K562 (cell line): ENCODE measurements around the gene TUT7. TPM values are rescaled to one million over a fixed set of nuclear protein-coding genes. Genes with fewer than 3 reads are reported as not detected.

Experiments
- ATAC-seq: fragments of 200-7000 bp; cut with Tn5 transposase; 3 replicates; pipeline ENCODE4 v1.9.1; 2020; ENCODE audit warnings: moderate library complexity
- BruUV-seq: library from RNA; stranded (reverse); fragments of 400-500 nt; replicated peaks from 2 replicates; lab custom pipeline; 2021; lab: Mats Ljungman, UMichigan
- CTCF ChIA-PET: fragments of 300-600 bp; formaldehyde crosslinking; extraction: SDS; loops from one replicate; lab custom pipeline; 2021; ENCODE audit warnings: low intra/inter-chr PET ratio; lab: Yijun Ruan, JAX
- POLR2A ChIA-PET: fragments of 300-600, 350-650 bp; sonication (Branson Sonifier 250); formaldehyde crosslinking; extraction: SDS; loops from one replicate; lab custom pipeline; 2021; ENCODE audit warnings: antibody characterized with exemption, inconsistent platforms; lab: Yijun Ruan, JAX
- DNase-seq, 4 experiments: peaks; one replicate each; pipeline versions ENCODE4 v3.0.0 to v3.0.0-alpha.2; 2011 to 2018; ENCODE audit warnings: low spot score in 3 of 4, mixed read lengths in 3 of 4; ENCODE audit errors: extremely low read depth in 1 of 4
- FAIRE-seq: peaks from 2 replicates; lab custom pipeline; 2011; peaks lifted over from hg19 to GRCh38; lab: Jason Lieb, UNC
- H2AFZ ChIP-seq: 2 replicates; pipeline ENCODE4 v1.6.0; 2011; ENCODE audit warnings: low read depth, low read length, control low read depth, inconsistent platforms
- H3K27ac ChIP-seq: fragments of 200-600 bp; 3 replicates; pipeline ENCODE4 v1.8.0; 2011; ENCODE audit warnings: low read depth, mild to moderate bottlenecking, control low read depth, inconsistent platforms, low read length, moderate library complexity, mixed read lengths; ENCODE audit errors: extremely low read depth
- H3K27me3 ChIP-seq, 2 experiments: fragments of 300-600 bp in 1 of 2; 2 replicates in 1 of 2; 3 replicates in 1 of 2; pipeline versions ENCODE4 v1.6.0 to v1.8.0; 2011; ENCODE audit warnings: inconsistent platforms in 2 of 2, low read length in 2 of 2, mild to moderate bottlenecking in 1 of 2, mixed read lengths in 1 of 2, moderate library complexity in 1 of 2; ENCODE audit not compliant: control insufficient read depth in 2 of 2, insufficient read depth in 2 of 2
- H3K36me3 ChIP-seq: fragments of 300-600 bp; 3 replicates; pipeline ENCODE4 v1.8.0; 2011; ENCODE audit warnings: mild to moderate bottlenecking, low read length, inconsistent platforms; ENCODE audit not compliant: control insufficient read depth, insufficient read depth
- H3K4me1 ChIP-seq, 2 experiments: fragments of 200-600 bp in 1 of 2; replicated peaks in 1 of 2; 2 replicates in 1 of 2; 3 replicates in 1 of 2; pipeline versions ENCODE4 v1.5.1 to v1.8.0; 2011; ENCODE audit warnings: inconsistent platforms in 2 of 2, low read length in 2 of 2, mild to moderate bottlenecking in 1 of 2, mixed read lengths in 1 of 2, moderate library complexity in 1 of 2; ENCODE audit not compliant: control insufficient read depth in 2 of 2, insufficient read depth in 2 of 2
- H3K4me2 ChIP-seq: 2 replicates; pipeline ENCODE4 v1.6.1; 2011; ENCODE audit warnings: low read length, control low read depth, inconsistent platforms, mixed read lengths; ENCODE audit not compliant: insufficient read depth
- H3K4me3 ChIP-seq: fragments of 200-600 bp; sonication (generic), shearing (Covaris generic); 2 replicates; pipeline ENCODE4 v1.5.1; 2016; ENCODE audit warnings: control low read depth, inconsistent platforms
- H3K79me2 ChIP-seq: fragments of 200-600 bp; 3 replicates; pipeline ENCODE4 v1.8.0; 2011; ENCODE audit warnings: low read length, inconsistent platforms; ENCODE audit not compliant: control insufficient read depth, insufficient read depth
- H3K9ac ChIP-seq, 2 experiments: 2 replicates each; pipeline versions ENCODE4 v1.6.0 to v1.6.1; 2011; ENCODE audit warnings: low read depth in 2 of 2, low read length in 2 of 2, control low read depth in 1 of 2, inconsistent platforms in 1 of 2, mild to moderate bottlenecking in 1 of 2, mixed read lengths in 1 of 2; ENCODE audit not compliant: insufficient read depth in 1 of 2
- H3K9me1 ChIP-seq: one replicate; pipeline ENCODE4 v1.6.0; 2011; ENCODE audit warnings: inconsistent platforms, mild to moderate bottlenecking, low read length, moderate library complexity; ENCODE audit not compliant: control insufficient read depth, insufficient read depth
- H3K9me3 ChIP-seq: replicated peaks from 2 replicates; pipeline ENCODE4 v1.5.1; 2011; ENCODE audit warnings: low read depth, low read length, inconsistent platforms; ENCODE audit not compliant: control insufficient read depth, insufficient read depth
- H4K20me1 ChIP-seq: replicated peaks from 2 replicates; pipeline ENCODE4 v1.6.1; 2011; ENCODE audit warnings: low read length, inconsistent platforms, mixed read lengths; ENCODE audit not compliant: control insufficient read depth, insufficient read depth
- BMI1 ChIP-seq: fragments of 150-350 bp; IDR thresholded peaks from 2 replicates; pipeline ENCODE4 v1.6.1; 2014; ENCODE audit warnings: low read length
- MYC ChIP-seq, 2 experiments: fragments of 250-450 bp in 1 of 2; sonication (Bioruptor Pico) in 1 of 2; IDR thresholded peaks; 2 replicates each; pipeline versions ENCODE4 v1.5.1 to v1.6.1; 2012 to 2021; ENCODE audit warnings: low read depth in 2 of 2, borderline replicate concordance in 1 of 2, improper control_type of control experiment in 1 of 2, low read length in 1 of 2, mild to moderate bottlenecking in 1 of 2, moderate library complexity in 1 of 2
- NCOA4 ChIP-seq: fragments of 450-650 bp; IDR thresholded peaks from 2 replicates; pipeline ENCODE4 v1.6.1; 2018; ENCODE audit warnings: mild to moderate bottlenecking; ENCODE audit not compliant: partially characterized antibody
- ZNF311 ChIP-seq: fragments of 250-450 bp; sonication (Bioruptor Pico); IDR thresholded peaks from 2 replicates; pipeline ENCODE4 v1.4.0; 2020; ENCODE audit warnings: mild to moderate bottlenecking, moderate library complexity
- WGBS: fragments of 100-300 bp; shearing (Covaris generic); methylation state at CpG from one replicate; pipeline ENCODE4 v1.1.6; 2016; ENCODE audit warnings: low coverage, mixed read lengths; ENCODE audit not compliant: insufficient coverage; ENCODE audit errors: missing lambda C conversion rate; 5-methylcytosine and 5-hydroxymethylcytosine counted together
- in situ Hi-C: fragments of 300-500 bp; cut with MboI; formaldehyde crosslinking; loops from 4 replicates; pipeline ENCODE4 v1.15.0; 2018; ENCODE audit warnings: inconsistent platforms, mixed read lengths
- intact Hi-C: fragments of 100-400 bp; cut with micrococcal nuclease; formaldehyde crosslinking; loops from 2 replicates; pipeline ENCODE4 v1.14.2; 2022
- polyA plus RNA-seq, 8 experiments: library from polyadenylated mRNA; depleted of rRNA in 4 of 8; stranded (reverse) in 5 of 8; unstranded in 3 of 8; fragments of >200 nt; fragmentation: Nextera tagmentation in 2 of 8; fragmentation: Illumina TruSeq in 1 of 8; extraction: Ambion mirVana in 2 of 8; extraction: Trizol in 1 of 8; gene quantifications; 2 replicates each; pipeline versions ENCODE4 v1.2.1 to v1.2.3, GENCODE V29; 2011 to 2014; ENCODE audit warnings: inconsistent platforms in 1 of 8, missing spikeins in 1 of 8
- total RNA-seq, 7 experiments: library from RNA; depleted of rRNA in 6 of 7; stranded (reverse); fragments of >200 nt in 6 of 7; fragmentation: Illumina TruSeq in 2 of 7; extraction: Trizol in 2 of 7; gene quantifications; 2 replicates each; pipeline versions ENCODE4 v1.2.1 to v1.2.3, GENCODE V29; 2011 to 2021; ENCODE audit warnings: low replicate concordance in 1 of 7
- TF ChIP-seq, protein P1 (sequence below), 2 experiments: IDR thresholded peaks in 1 of 2; conservative IDR thresholded peaks in 1 of 2; 2 replicates each; pipeline ENCODE4 v1.6.1; 2016; ENCODE audit warnings: low read depth in 2 of 2, mild to moderate bottlenecking in 1 of 2, missing compliant biosample characterization in 1 of 2, missing genetic modification characterization in 1 of 2, moderate library complexity in 1 of 2
- TF ChIP-seq, protein P2 (sequence below), 2 experiments: fragments of 450-650 bp in 1 of 2; sonication (generic) in 1 of 2; formaldehyde crosslinking in 1 of 2; IDR thresholded peaks in 1 of 2; conservative IDR thresholded peaks in 1 of 2; 2 replicates each; pipeline versions ENCODE4 v1.6.1 to v1.8.1; 2016 to 2023; ENCODE audit warnings: mild to moderate bottlenecking in 2 of 2, moderate library complexity in 2 of 2, inconsistent platforms in 1 of 2, missing genetic modification reagents in 1 of 2

TUT7 gene
- total and polyA plus RNA-seq, 9 of the 15 experiments (the other 6 are each of a cell fraction or from before 2014, with no cell fraction given) = 5.9 to 26.9 (median 15.2) TPM

DNA sequence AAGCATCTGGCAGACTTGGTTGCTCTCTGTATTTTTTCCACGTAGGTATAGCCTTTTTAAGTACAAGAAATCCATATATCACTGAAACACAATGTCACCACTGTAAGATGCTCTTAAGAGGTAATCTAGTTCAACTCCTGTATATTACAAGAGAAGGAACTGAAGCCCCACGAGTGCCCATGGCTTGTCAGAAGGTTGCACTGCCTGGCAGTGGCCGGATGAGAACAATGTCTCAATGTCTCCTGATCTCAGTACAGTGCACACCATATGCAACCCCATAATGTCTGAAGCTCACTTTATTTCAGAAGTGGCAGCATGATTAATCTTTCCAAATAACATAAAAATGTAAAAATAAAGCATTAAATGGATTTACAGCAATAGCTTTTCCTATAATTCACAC, 27.7 kb downstream of the TUT7 start:
- FAIRE-seq (no peak), ATAC-seq (no peak), DNase-seq (no peak)
- H3K27me3 ChIP-seq = no peaks in the 10 kb centered on the region
- POLR2A ChIA-PET = interaction anchor here (0.7 kb wide), 1 partner anchor 12 kb away, joined by 3 read pairs; no protein-coding TSS in a partner anchor
- in situ Hi-C loops (no loop called here), intact Hi-C loops (no loop called here)
- H3K79me2 ChIP-seq = no peaks in the 10 kb centered on the region
- BruUV-seq = no TSS peak
- no peak overlapping the region for H3K4me3 ChIP-seq
- H3K9me3 ChIP-seq = no peaks in the 10 kb centered on the region
- H3K9me1 ChIP-seq = no peaks in the 10 kb centered on the region
- H3K4me1 ChIP-seq = no peaks in the 10 kb centered on the region
- no peak overlapping the region for H3K4me2 ChIP-seq
- no peaks in the 10 kb centered on the region for H4K20me1 ChIP-seq
- peaks cover 66% of the 10 kb centered on the region for H3K36me3 ChIP-seq
- no peak overlapping the region for H3K27ac ChIP-seq
- WGBS = 93% methylated on average over 2 of the region's 3 CpGs
- CTCF ChIA-PET = no interaction called here
- H2AFZ ChIP-seq = no peak overlapping the region
- H3K9ac ChIP-seq = no peak overlapping the region
- no peak for TF ChIP-seq BMI1
- TF ChIP-seq, protein P1, sequence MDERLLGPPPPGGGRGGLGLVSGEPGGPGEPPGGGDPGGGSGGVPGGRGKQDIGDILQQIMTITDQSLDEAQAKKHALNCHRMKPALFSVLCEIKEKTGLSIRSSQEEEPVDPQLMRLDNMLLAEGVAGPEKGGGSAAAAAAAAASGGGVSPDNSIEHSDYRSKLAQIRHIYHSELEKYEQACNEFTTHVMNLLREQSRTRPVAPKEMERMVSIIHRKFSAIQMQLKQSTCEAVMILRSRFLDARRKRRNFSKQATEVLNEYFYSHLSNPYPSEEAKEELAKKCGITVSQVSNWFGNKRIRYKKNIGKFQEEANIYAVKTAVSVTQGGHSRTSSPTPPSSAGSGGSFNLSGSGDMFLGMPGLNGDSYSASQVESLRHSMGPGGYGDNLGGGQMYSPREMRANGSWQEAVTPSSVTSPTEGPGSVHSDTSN (CRISPR knock-in tag; IDR thresholded peaks at IDR 0.05; ENCODE audit: low read depth) = no peak
- TF ChIP-seq, protein P1 (tag; conservative IDR thresholded peaks at IDR 0.05; ENCODE audit: low read depth) = no peak
- no peak for TF ChIP-seq MYC (IDR thresholded peaks at IDR 0.05; ENCODE audit: low read depth, low read length)
- no peak for TF ChIP-seq MYC (CRISPR knock-in tag; IDR thresholded peaks at IDR 0.05; ENCODE audit: borderline replicate concordance, low read depth)
- TF ChIP-seq NCOA4 = no peak
- TF ChIP-seq, protein P2, sequence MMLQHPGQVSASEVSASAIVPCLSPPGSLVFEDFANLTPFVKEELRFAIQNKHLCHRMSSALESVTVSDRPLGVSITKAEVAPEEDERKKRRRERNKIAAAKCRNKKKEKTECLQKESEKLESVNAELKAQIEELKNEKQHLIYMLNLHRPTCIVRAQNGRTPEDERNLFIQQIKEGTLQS (IDR thresholded peaks at IDR 0.05) = no peak
- TF ChIP-seq, protein P2 (CRISPR knock-in tag; conservative IDR thresholded peaks at IDR 0.05) = no peak
- no peak for TF ChIP-seq ZNF311 (CRISPR knock-in tag)
- TF ChIP-seq, all 486 proteins: peak for 0
